Measurements from ENCODE around the gene HSD11B1.

GRCh38 chr1:209678981-209679539 is 25.6 kb upstream of the HSD11B1 start:
- TF ChIP-seq SIN3A (IDR thresholded peaks at IDR 0.05; ENCODE audit: borderline replicate concordance, insufficient read depth, low read length) (no peak), POLR2AphosphoS5 (IDR thresholded peaks at IDR 0.05; ENCODE audit: low read depth, low read length) (no peak), REST (IDR thresholded peaks at IDR 0.05; ENCODE audit: insufficient read depth in 1 of 2, low read depth in 2 of 2, low read length in 2 of 2) (no peak), TAF1 (IDR thresholded peaks at IDR 0.05; ENCODE audit: borderline replicate concordance, insufficient read depth, low read length) (no peak), FOXP2 (optimal IDR thresholded peaks at IDR 0.05; ENCODE audit: borderline replicate concordance, extremely low read depth, extremely low read length, insufficient read depth) (no peak)
